ENCODE results near the gene PROX1. TPM values are rescaled to one million over a fixed set of nuclear protein-coding genes. Genes with fewer than 3 reads are reported as not detected.

Gene PROX1
- total RNA-seq, 3 donors from 2014 or later = 1.8 to 7.5 (median 5.7) TPM

- H3K36me3 ChIP-seq = no peaks in the 10 kb centered on the region
- intact Hi-C loops (cut with DNase I; ENCODE audit: low total_unique reads) = no loop called here
- DNase-seq (ENCODE audit: low spot score in 2 of 2) = no peak
- no peak for TF ChIP-seq POLR2A (IDR thresholded peaks at IDR 0.05)
- TF ChIP-seq CTCF (IDR thresholded peaks at IDR 0.05) = no peak
- no peak for TF ChIP-seq POLR2AphosphoS5 (IDR thresholded peaks at IDR 0.05)
- no peaks in the 10 kb centered on the region for H3K9me3 ChIP-seq
- no peaks in the 10 kb centered on the region for H3K27me3 ChIP-seq
- H3K4me3 ChIP-seq = no peak overlapping the region
- no peak overlapping the region for H3K27ac ChIP-seq
- no peaks in the 10 kb centered on the region for H3K4me1 ChIP-seq
Measured at GRCh38 chr1:214004014-214004413, 16.2 kb downstream of the PROX1 start.

- Histone ChIP-seq H3K4me1 (no peaks in the 10 kb centered on the region), H3K27ac (no peak overlapping the region), H3K4me3 (no peak overlapping the region), H3K36me3 (no peaks in the 10 kb centered on the region), H3K27me3 (no peaks in the 10 kb centered on the region), H3K9me3 (no peaks in the 10 kb centered on the region)
- intact Hi-C loops (cut with DNase I; ENCODE audit: low total_unique reads) = no loop called here
- no peak for TF ChIP-seq POLR2AphosphoS5 (IDR thresholded peaks at IDR 0.05)
- TF ChIP-seq CTCF (IDR thresholded peaks at IDR 0.05) = no peak
- TF ChIP-seq POLR2A (IDR thresholded peaks at IDR 0.05) = no peak
- DNase-seq (ENCODE audit: low spot score in 2 of 2) = no peak
Measured at GRCh38 chr1:214004795-214005194, 17.0 kb downstream of the PROX1 start.

- intact Hi-C loops (cut with DNase I; ENCODE audit: low total_unique reads) = no loop called here
- TF ChIP-seq POLR2AphosphoS5 (IDR thresholded peaks at IDR 0.05) (no peak), CTCF (IDR thresholded peaks at IDR 0.05) (no peak), POLR2A (IDR thresholded peaks at IDR 0.05) (no peak)
Measured at GRCh38 chr1:214005708-214006107, 17.9 kb downstream of the PROX1 start.

GRCh38 chr1:214006845-214007244, 19.1 kb downstream of the PROX1 start:
- Histone ChIP-seq H3K27ac (no peak overlapping the region), H3K4me1 (no peaks in the 10 kb centered on the region), H3K9me3 (no peaks in the 10 kb centered on the region), H3K36me3 (no peaks in the 10 kb centered on the region), H3K27me3 (no peaks in the 10 kb centered on the region), H3K4me3 (no peak overlapping the region)
- intact Hi-C loops (cut with DNase I; ENCODE audit: low total_unique reads) = no loop called here
- TF ChIP-seq POLR2A (IDR thresholded peaks at IDR 0.05) = no peak
- no peak for TF ChIP-seq CTCF (IDR thresholded peaks at IDR 0.05)
- no peak for TF ChIP-seq POLR2AphosphoS5 (IDR thresholded peaks at IDR 0.05)
- DNase-seq (ENCODE audit: low spot score in 2 of 2) = no peak

More at GRCh38 chr1:214005708-214006107, 17.9 kb downstream of the PROX1 start:
- Histone ChIP-seq H3K9me3 (no peaks in the 10 kb centered on the region), H3K4me1 (no peaks in the 10 kb centered on the region), H3K4me3 (no peak overlapping the region), H3K27ac (no peak overlapping the region), H3K36me3 (no peaks in the 10 kb centered on the region), H3K27me3 (no peaks in the 10 kb centered on the region)
- no peak for DNase-seq (ENCODE audit: low spot score in 2 of 2)

- Histone ChIP-seq H3K9me3 (no peaks in the 10 kb centered on the region), H3K36me3 (no peaks in the 10 kb centered on the region), H3K4me3 (no peak overlapping the region), H3K4me1 (no peaks in the 10 kb centered on the region), H3K27ac (no peak overlapping the region), H3K27me3 (no peaks in the 10 kb centered on the region)
- intact Hi-C loops (cut with DNase I; ENCODE audit: low total_unique reads) = no loop called here
- TF ChIP-seq CTCF (IDR thresholded peaks at IDR 0.05) (no peak), POLR2AphosphoS5 (IDR thresholded peaks at IDR 0.05) (no peak), POLR2A (IDR thresholded peaks at IDR 0.05) (no peak)
- DNase-seq (ENCODE audit: low spot score in 2 of 2) = no peak
Measured at GRCh38 chr1:214008347-214008746, 20.6 kb downstream of the PROX1 start.

All from breast epithelium (tissue), 4 donors.